HAP-1 (cell line): ENCODE results near the gene P2RY2.
"Not testable (repeated sequence)": the region's sequence is repeated elsewhere in the genome, so short reads cannot be mapped to it uniquely, and the experiment has no call there.

Experiments used
- DNase-seq, 2 experiments: peaks; one replicate each; pipeline ENCODE4 v3.0.0-alpha.2; 2016 to 2020; ENCODE audit warnings: low spot score in 2 of 2
- H3K27me3 ChIP-seq: fragments of 250-450 bp; sonication (Bioruptor Pico); 2 replicates; pipeline ENCODE4 v1.5.1; 2020; ENCODE audit warnings: low read depth, mild to moderate bottlenecking, moderate library complexity
- H3K36me3 ChIP-seq: fragments of 250-450 bp; sonication (Bioruptor Pico); replicated peaks from 2 replicates; pipeline ENCODE4 v1.5.1; 2020; ENCODE audit warnings: mild to moderate bottlenecking
- H3K4me1 ChIP-seq: fragments of 250-450 bp; sonication (Bioruptor Pico); 2 replicates; pipeline ENCODE4 v1.5.1; 2020; ENCODE audit warnings: mild to moderate bottlenecking
- H3K4me3 ChIP-seq: fragments of 250-450 bp; sonication (Bioruptor Pico); 2 replicates; pipeline ENCODE4 v1.5.1; 2020; ENCODE audit warnings: mild to moderate bottlenecking, moderate library complexity
- H3K9me3 ChIP-seq: fragments of 250-450 bp; sonication (Bioruptor Pico); 2 replicates; pipeline ENCODE4 v1.5.1; 2020; ENCODE audit warnings: mild to moderate bottlenecking, moderate library complexity
- in situ Hi-C: fragments of 300-500 bp; cut with MboI; formaldehyde crosslinking; loops from 3 replicates; pipeline ENCODE4 v1.14.3; 2020; ENCODE audit warnings: low sequenced_read_pairs, inconsistent platforms, mixed read lengths

The P2RY2 gene

DNA sequence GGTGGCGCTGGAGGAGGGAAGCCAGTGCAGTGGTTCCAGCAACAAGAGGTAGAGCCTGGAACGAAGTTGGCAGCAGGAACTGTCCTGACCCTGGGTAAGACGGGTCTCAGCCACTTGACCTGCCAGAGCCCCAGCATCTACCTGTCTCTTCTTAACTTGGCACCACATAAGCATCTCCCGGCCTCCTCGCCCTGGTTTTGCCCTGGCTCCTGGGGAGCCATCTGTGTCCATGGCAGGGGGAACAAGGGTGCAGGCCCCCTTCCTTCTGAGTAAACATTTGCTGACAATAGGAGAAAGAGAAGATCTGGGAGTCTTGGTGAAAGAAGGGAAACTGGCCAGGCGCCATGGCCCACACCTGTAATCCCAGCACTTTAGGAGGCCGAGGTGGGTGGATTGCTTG lies 12.8 kb downstream of the P2RY2 start:
- no peak for DNase-seq
- Histone ChIP-seq H3K4me3 (no peak overlapping the region), H3K4me1 (no peaks in the 10 kb centered on the region), H3K27me3 (no peaks in the 10 kb centered on the region), H3K36me3 (no peaks in the 10 kb centered on the region), H3K9me3 (no peaks in the 10 kb centered on the region)
- in situ Hi-C loops: no loop called here

DNA sequence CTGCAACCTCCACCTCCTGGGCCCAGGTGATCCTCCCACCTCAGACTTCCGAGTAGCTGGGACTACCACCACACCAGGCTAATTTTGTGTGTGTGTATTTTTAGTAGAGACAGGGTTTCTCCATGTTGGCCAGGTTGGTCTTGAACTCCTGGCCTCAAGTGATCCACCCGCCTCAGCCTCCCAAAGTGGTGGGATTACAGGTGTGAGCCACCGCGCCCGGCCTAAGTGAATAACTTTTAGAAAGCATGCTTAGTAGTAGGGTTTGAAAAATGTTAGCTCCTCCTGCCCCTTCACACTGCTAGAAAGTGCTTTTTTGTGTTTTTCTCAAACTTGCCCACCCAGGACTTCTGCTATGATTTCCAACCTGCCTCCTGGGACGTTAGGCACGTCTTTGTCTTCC lies 14.4 kb downstream of the P2RY2 start:
- H3K4me3 ChIP-seq, H3K36me3 ChIP-seq, DNase-seq, H3K9me3 ChIP-seq, in situ Hi-C loops, H3K27me3 ChIP-seq, H3K4me1 ChIP-seq: not testable (repeated sequence)

DNA sequence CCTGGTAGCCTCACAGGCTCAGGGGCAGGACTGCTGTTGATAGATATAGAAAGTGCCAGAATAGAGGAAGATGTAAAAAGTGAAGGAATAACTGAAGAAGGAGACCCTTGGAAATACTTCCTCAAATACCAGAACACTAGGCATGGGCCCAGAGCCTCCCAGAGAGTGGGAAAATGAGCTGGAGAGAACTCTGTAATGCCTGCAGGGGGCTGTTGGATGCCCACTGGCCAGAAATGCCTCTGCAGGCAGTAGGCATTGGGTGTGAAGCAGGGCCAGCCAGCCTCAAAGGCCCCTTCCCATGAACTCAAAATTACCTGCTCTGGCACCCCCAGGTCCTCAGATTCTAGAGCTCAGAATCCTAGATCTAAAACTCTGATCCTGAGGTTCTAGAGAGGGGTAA lies 15.1 kb downstream of the P2RY2 start:
- in situ Hi-C loops: no loop called here
- no peaks in the 10 kb centered on the region for H3K9me3 ChIP-seq
- no peak for DNase-seq
- H3K36me3 ChIP-seq: no peaks in the 10 kb centered on the region
- H3K4me1 ChIP-seq: no peaks in the 10 kb centered on the region
- H3K4me3 ChIP-seq: no peak overlapping the region
- H3K27me3 ChIP-seq: no peaks in the 10 kb centered on the region

DNA sequence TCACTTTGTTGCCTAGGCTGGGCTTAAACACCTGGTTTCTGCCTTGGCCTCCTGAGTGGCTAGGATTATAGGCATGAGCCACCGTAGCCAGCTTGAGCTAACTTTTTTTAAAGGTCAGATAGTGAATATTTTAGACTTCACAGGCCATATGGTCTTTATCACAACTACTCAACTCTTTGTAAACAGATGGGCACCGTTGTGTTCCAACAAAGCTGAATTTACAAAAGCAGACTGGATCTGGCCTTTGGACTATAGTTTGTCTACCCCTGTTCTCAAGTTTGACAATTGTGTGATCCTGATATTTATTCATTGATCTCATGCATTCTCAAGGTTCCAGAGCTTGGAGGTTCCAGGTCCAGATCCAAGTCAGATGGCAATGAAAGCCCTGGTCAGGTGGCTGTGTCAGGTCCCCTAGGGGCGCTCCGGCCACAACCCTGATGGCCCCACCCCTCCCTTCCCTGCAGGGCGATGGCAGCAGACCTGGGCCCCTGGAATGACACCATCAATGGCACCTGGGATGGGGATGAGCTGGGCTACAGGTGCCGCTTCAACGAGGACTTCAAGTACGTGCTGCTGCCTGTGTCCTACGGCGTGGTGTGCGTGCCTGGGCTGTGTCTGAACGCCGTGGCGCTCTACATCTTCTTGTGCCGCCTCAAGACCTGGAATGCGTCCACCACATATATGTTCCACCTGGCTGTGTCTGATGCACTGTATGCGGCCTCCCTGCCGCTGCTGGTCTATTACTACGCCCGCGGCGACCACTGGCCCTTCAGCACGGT lies 15.8 kb downstream of the P2RY2 start:
- H3K36me3 ChIP-seq: no peaks in the 10 kb centered on the region
- in situ Hi-C loops: no loop called here

DNA sequence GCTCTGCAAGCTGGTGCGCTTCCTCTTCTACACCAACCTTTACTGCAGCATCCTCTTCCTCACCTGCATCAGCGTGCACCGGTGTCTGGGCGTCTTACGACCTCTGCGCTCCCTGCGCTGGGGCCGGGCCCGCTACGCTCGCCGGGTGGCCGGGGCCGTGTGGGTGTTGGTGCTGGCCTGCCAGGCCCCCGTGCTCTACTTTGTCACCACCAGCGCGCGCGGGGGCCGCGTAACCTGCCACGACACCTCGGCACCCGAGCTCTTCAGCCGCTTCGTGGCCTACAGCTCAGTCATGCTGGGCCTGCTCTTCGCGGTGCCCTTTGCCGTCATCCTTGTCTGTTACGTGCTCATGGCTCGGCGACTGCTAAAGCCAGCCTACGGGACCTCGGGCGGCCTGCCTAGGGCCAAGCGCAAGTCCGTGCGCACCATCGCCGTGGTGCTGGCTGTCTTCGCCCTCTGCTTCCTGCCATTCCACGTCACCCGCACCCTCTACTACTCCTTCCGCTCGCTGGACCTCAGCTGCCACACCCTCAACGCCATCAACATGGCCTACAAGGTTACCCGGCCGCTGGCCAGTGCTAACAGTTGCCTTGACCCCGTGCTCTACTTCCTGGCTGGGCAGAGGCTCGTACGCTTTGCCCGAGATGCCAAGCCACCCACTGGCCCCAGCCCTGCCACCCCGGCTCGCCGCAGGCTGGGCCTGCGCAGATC lies 16.5 kb downstream of the P2RY2 start:
- DNase-seq: no peak
- no peaks in the 10 kb centered on the region for H3K4me1 ChIP-seq
- H3K27me3 ChIP-seq: no peaks in the 10 kb centered on the region
- no peak overlapping the region for H3K4me3 ChIP-seq
- no peaks in the 10 kb centered on the region for H3K9me3 ChIP-seq
- in situ Hi-C loops: no loop called here
- H3K36me3 ChIP-seq: no peaks in the 10 kb centered on the region

More for the DNA sequence above, 15.8 kb downstream of the P2RY2 start:
- Histone ChIP-seq H3K9me3 (no peaks in the 10 kb centered on the region), H3K27me3 (no peaks in the 10 kb centered on the region), H3K4me1 (no peaks in the 10 kb centered on the region), H3K4me3 (no peak overlapping the region)
- DNase-seq: no peak

DNA sequence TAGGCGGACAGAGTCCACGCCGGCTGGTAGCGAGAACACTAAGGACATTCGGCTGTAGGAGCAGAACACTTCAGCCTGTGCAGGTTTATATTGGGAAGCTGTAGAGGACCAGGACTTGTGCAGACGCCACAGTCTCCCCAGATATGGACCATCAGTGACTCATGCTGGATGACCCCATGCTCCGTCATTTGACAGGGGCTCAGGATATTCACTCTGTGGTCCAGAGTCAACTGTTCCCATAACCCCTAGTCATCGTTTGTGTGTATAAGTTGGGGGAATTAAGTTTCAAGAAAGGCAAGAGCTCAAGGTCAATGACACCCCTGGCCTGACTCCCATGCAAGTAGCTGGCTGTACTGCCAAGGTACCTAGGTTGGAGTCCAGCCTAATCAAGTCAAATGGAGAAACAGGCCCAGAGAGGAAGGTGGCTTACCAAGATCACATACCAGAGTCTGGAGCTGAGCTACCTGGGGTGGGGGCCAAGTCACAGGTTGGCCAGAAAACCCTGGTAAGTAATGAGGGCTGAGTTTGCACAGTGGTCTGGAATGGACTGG lies 17.2 kb downstream of the P2RY2 start:
- in situ Hi-C loops: no loop called here

DNA sequence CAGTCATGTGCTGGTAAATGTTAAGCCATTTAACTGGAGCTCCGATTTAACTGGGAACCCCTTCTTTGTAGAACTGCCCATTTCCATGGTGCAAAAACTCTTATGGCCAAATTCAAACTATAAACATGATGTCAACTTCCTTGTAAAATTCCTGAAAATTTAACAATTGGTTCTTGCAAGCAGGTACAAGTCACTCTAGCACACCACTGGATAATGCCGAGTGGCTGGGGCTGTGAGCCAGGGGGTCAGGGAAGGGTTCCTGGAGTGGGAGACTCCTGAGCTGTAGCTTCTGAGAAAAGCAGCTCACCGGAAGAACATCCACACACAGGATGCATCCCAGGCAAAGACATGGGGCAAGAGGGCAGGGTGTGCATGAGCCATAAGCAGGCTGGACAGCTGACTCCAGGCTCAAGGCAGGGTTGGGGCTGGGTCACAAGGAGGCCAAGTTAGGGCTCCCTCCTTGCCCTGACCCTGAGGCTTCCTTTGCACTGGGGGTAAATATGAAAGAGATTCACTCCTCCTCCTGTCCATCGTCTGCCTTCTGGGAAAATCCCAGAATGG lies 18.2 kb downstream of the P2RY2 start:
- Histone ChIP-seq H3K4me1 (no peaks in the 10 kb centered on the region), H3K36me3 (no peaks in the 10 kb centered on the region), H3K4me3 (no peak overlapping the region), H3K9me3 (no peaks in the 10 kb centered on the region), H3K27me3 (no peaks in the 10 kb centered on the region)
- in situ Hi-C loops: no loop called here
- DNase-seq: no peak

More for the DNA sequence above, 17.2 kb downstream of the P2RY2 start:
- H3K9me3 ChIP-seq: no peaks in the 10 kb centered on the region
- H3K27me3 ChIP-seq: no peaks in the 10 kb centered on the region
- no peak overlapping the region for H3K4me3 ChIP-seq
- H3K36me3 ChIP-seq: no peaks in the 10 kb centered on the region
- DNase-seq: no peak
- no peaks in the 10 kb centered on the region for H3K4me1 ChIP-seq

DNA sequence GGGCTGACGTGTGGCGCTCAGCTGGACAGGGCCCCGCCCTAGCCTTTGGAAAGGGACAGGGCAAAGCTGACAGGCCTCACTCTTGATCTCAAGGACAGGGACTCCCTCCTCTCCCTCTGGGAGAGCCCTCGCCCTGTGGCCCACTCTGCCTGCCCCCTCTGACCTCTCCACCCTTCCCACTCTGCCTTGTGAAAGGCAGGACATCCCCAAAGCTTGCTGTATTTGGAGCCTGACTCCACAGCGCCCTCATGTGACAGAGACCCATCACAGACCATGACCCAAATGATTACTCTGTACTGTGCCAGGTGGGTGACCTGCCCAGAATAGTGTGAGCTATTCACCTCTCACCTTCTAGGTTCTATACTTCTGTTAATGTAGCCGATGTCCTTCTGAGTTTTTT lies 18.8 kb downstream of the P2RY2 start:
- Histone ChIP-seq H3K9me3 (no peaks in the 10 kb centered on the region), H3K4me3 (no peak overlapping the region), H3K4me1 (no peaks in the 10 kb centered on the region), H3K36me3 (no peaks in the 10 kb centered on the region), H3K27me3 (no peaks in the 10 kb centered on the region)
- in situ Hi-C loops: no loop called here
- DNase-seq: peak in 1 of 2 experiments; percentile 71

DNA sequence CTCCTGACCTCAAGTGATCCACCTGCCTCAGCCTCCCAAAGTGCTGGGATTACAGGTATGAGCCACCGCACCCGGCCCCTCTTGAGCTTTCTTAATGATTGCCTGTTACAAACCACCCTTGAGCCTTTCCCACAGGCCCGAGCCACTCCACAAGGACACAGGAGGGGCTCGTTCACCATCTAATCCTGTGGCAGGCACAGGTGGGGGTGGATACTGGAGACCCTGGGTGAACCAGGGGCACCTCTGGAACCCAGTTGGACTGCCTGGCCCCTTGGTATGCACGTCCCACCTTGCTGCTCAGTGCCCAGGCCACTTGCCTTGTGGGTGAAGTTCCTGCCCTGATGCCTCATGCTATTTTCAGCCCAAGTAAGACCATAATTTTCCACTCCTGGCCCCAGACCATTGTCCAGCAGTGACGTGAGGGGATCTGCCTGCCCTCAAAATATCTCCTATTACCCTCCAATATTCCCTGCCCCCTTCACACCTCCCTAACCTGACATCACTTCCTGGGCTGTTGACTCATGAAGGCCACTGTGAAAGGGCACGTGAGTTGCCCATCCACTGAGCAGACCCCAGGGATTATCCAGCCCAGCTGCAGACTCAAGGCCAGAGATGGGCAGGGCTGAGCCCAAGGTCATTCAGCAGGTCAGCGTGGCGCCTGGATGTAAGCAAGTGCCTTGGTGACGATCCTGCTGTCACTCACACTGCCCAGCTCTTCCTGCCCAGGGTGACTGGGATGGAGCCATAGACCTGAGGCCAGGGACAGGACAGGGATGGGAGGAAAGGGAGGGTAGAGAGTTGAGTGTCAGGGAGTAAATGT lies 19.6 kb downstream of the P2RY2 start:
- no peaks in the 10 kb centered on the region for H3K27me3 ChIP-seq
- H3K9me3 ChIP-seq: no peaks in the 10 kb centered on the region
- no peak overlapping the region for H3K4me3 ChIP-seq
- H3K36me3 ChIP-seq: no peaks in the 10 kb centered on the region
- no peak for DNase-seq
- in situ Hi-C loops: no loop called here
- peaks cover 6% of the 10 kb centered on the region for H3K4me1 ChIP-seq

DNA sequence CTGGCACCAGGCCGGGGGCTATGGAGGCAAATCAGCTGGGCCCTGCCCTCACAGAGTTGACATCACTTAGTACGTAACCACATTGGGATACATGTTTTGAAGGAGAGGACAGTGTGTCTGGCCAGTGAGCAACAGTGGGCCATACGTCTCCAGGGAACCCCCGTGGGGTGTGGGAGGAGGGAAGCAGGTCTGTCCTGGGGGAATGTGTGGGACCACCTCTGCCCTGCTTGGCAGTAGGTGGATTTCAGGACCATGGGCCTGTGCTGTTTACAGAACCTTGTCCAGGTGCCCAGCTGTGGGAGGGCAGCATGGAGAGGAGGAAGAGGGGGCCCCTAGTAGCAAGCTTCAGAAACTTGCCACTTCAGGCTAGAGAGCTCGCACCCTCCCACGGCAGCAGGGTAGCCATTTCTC lies 21.0 kb downstream of the P2RY2 start:
- Histone ChIP-seq H3K27me3 (no peaks in the 10 kb centered on the region), H3K4me1 (peaks cover 6% of the 10 kb centered on the region), H3K36me3 (no peaks in the 10 kb centered on the region), H3K4me3 (no peak overlapping the region), H3K9me3 (no peaks in the 10 kb centered on the region)
- no peak for DNase-seq
- in situ Hi-C loops: no loop called here

DNA sequence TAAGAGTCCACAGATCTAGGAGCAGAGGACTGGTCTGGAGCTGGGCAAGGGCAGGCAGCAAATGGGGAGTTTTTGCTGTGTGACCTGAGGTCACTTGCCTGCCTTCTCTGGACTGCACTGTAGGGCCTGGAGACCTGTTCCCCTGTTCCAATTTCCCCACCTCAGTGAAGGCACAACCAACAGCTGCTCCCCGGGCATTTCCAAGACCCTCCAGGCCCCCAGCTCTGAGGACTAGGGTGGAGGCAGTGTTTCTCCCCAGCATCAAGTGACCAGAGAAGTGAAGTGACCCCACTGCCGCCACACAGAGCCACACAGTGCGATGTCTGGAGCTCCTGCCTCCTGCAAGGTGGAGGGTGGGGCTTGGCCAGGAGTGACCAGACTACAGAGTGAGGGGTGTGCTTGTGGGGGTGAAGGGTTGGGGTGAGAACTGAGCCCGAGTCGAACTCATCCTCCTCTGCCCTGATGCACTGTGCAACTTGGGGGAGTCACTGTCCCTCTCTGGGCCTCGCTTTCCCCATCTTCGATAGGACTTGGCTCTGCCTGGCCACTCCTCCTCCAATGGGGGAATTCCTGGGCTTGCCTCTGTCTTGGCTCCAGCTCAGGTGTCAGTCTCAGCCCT lies 21.6 kb downstream of the P2RY2 start:
- no peak overlapping the region for H3K4me3 ChIP-seq
- no peaks in the 10 kb centered on the region for H3K27me3 ChIP-seq
- no peaks in the 10 kb centered on the region for H3K36me3 ChIP-seq
- no peak for DNase-seq
- H3K4me1 ChIP-seq: peaks cover 7% of the 10 kb centered on the region
- in situ Hi-C loops: no loop called here
- H3K9me3 ChIP-seq: no peaks in the 10 kb centered on the region

DNA sequence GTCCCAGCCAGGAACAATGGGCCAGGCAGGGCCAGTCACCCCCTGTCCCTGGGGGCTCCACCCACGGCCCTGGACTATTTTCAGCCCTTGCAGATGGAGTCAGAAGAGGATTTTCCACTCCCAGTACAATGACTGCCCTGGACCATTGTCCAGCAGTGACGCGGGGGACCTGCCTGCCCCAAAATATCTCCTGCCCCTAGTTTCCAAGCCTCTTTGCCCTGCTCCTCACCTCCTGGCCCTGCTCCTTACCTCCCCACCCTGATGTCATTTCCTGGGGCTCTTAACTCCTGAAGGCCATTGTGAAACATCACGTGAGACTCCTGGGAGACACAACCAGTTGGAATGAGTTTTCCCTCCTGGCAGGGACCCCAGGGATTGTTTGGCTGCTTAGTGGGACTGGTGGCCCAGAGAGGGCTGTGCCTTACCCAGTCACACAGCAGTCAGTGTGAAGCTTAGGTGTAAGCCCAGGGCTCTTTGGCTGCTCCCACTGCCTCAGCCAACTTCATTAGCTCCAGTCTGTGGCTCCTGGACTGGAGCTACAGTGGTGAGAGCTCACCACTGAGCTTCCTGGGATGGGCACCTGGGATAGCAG lies 22.2 kb downstream of the P2RY2 start:
- DNase-seq: no peak
- no peaks in the 10 kb centered on the region for H3K27me3 ChIP-seq
- H3K4me3 ChIP-seq: no peak overlapping the region
- in situ Hi-C loops: no loop called here
- peaks cover 13% of the 10 kb centered on the region for H3K4me1 ChIP-seq
- H3K36me3 ChIP-seq: no peaks in the 10 kb centered on the region
- H3K9me3 ChIP-seq: no peaks in the 10 kb centered on the region

DNA sequence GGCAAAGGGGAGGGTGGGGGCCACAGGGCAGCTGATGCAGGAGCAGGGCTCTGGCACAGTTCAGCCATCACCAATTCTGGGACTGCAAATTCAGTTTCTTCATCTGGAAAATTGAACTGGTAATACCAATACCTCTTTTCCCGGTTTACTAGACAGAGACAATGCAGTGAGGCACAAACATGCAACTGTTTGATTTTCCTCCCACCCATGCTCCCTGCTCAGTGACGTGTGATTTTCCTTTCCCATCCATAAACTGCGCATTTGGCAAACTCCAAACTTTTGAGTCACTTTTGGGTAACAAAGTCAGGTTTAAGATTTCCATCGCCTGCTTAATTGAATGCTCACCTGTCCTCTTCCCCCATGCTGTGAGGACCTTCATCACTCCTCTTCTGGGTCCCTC lies 23.2 kb downstream of the P2RY2 start:
- in situ Hi-C loops: no loop called here
- Histone ChIP-seq H3K36me3 (no peaks in the 10 kb centered on the region), H3K4me1 (peaks cover 18% of the 10 kb centered on the region), H3K9me3 (no peaks in the 10 kb centered on the region), H3K4me3 (no peak overlapping the region), H3K27me3 (no peaks in the 10 kb centered on the region)
- DNase-seq: no peak
